ENCODE data around the gene ANKRD12.

Gene ANKRD12

GRCh38 chr18:9217743-9218451 lies 81.3 kb downstream of the ANKRD12 start:
- no peak for TF ChIP-seq CTCF (IDR thresholded peaks at IDR 0.05)

GRCh38 chr18:9221040-9221439 lies 84.5 kb downstream of the ANKRD12 start:
- no peak for TF ChIP-seq CTCF (IDR thresholded peaks at IDR 0.05)

GRCh38 chr18:9221661-9222060 lies 85.1 kb downstream of the ANKRD12 start:
- TF ChIP-seq CTCF (IDR thresholded peaks at IDR 0.05) = no peak

- no peak for TF ChIP-seq CTCF (IDR thresholded peaks at IDR 0.05)
Observed at GRCh38 chr18:9223356-9223755, 86.8 kb downstream of the ANKRD12 start.

GRCh38 chr18:9226463-9226862 lies 89.9 kb downstream of the ANKRD12 start:
- no peak for TF ChIP-seq CTCF (IDR thresholded peaks at IDR 0.05)

- no peak for TF ChIP-seq CTCF (IDR thresholded peaks at IDR 0.05)
Observed at GRCh38 chr18:9231852-9232486, 95.4 kb downstream of the ANKRD12 start.

GRCh38 chr18:9232977-9233376 lies 96.4 kb downstream of the ANKRD12 start:
- no peak for TF ChIP-seq CTCF (IDR thresholded peaks at IDR 0.05)

All from LNCAP (cell line).